Lower leg skin (tissue), 3 donors: ENCODE data around the gene PPP1R12A.

Source experiments
- POLR2A ChIP-seq, 2 donors: fragments of 450-650 bp; IDR thresholded peaks; one replicate each; pipeline ENCODE4 v1.6.1; 2016 to 2017; ENCODE audit warnings: antibody characterized with exemption in 2 of 2, mild to moderate bottlenecking in 1 of 2, moderate library complexity in 1 of 2
- TF ChIP-seq, protein P1 (sequence below), 3 donors: fragments of 450-650 bp; IDR thresholded peaks; one replicate each; pipeline ENCODE4 v1.5.1; 2016; ENCODE audit warnings: antibody characterized with exemption in 3 of 3, mild to moderate bottlenecking in 3 of 3, moderate library complexity in 2 of 3

GRCh38 chr12:79737875-79738718 is 196.8 kb downstream of the PPP1R12A start:
- TF ChIP-seq, protein P1, sequence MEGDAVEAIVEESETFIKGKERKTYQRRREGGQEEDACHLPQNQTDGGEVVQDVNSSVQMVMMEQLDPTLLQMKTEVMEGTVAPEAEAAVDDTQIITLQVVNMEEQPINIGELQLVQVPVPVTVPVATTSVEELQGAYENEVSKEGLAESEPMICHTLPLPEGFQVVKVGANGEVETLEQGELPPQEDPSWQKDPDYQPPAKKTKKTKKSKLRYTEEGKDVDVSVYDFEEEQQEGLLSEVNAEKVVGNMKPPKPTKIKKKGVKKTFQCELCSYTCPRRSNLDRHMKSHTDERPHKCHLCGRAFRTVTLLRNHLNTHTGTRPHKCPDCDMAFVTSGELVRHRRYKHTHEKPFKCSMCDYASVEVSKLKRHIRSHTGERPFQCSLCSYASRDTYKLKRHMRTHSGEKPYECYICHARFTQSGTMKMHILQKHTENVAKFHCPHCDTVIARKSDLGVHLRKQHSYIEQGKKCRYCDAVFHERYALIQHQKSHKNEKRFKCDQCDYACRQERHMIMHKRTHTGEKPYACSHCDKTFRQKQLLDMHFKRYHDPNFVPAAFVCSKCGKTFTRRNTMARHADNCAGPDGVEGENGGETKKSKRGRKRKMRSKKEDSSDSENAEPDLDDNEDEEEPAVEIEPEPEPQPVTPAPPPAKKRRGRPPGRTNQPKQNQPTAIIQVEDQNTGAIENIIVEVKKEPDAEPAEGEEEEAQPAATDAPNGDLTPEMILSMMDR (IDR thresholded peaks at IDR 0.05), result peak in 1 of 3 donors; percentile 9
- no peak for TF ChIP-seq POLR2A (IDR thresholded peaks at IDR 0.05)
